RWPE1 (cell line): ENCODE data around the gene PSMC6.

Experiments
- CTCF ChIA-PET: fragments of 350-600 bp; sonication (Branson Sonifier 250); formaldehyde crosslinking; extraction: SDS; loops from one replicate; lab custom pipeline; 2021; lab: Yijun Ruan, JAX
- POLR2A ChIA-PET: fragments of 400-600 bp; formaldehyde crosslinking; extraction: SDS; loops from one replicate; lab custom pipeline; 2020; ENCODE audit warnings: antibody characterized with exemption; ENCODE audit not compliant: low non-redundant PET; lab: Yijun Ruan, JAX
- DNase-seq: peaks from one replicate; pipeline ENCODE4 v3.0.0; 2012; ENCODE audit warnings: low spot score
- H3K27ac ChIP-seq: fragments of 450-650 bp; 2 replicates; pipeline ENCODE4 v1.5.1; 2017
- TF ChIP-seq, protein P1 (sequence below): fragments of 450-650 bp; conservative IDR thresholded peaks from 2 replicates; pipeline ENCODE4 v1.5.1; 2017; ENCODE audit warnings: low read depth, mild to moderate bottlenecking

The PSMC6 gene

DNA sequence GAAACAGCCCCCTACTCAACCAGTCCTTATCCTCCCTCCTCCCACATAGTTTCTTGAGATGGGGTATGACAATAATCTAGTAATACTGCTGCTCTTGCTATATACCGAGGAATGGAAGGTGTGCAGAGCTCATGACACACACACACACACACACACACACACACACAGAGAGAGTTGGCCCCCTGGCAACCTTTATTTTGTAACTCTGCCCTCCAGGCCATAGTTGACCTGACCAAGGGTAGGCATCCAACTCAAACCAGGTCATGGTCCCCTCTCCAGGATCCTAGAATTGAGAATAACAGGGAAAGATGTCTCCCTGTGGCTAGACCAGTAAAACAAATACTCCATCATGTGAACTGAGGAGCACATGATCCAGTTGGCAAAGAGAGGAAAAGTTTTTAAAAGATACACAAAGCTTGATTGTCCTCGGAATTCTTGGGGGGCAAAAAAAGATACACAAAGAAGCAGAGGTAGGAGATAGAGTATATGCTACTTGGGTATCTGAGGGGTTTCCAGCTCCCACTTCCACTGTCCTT is 22.9 kb upstream of the PSMC6 start:
- TF ChIP-seq, protein P1, sequence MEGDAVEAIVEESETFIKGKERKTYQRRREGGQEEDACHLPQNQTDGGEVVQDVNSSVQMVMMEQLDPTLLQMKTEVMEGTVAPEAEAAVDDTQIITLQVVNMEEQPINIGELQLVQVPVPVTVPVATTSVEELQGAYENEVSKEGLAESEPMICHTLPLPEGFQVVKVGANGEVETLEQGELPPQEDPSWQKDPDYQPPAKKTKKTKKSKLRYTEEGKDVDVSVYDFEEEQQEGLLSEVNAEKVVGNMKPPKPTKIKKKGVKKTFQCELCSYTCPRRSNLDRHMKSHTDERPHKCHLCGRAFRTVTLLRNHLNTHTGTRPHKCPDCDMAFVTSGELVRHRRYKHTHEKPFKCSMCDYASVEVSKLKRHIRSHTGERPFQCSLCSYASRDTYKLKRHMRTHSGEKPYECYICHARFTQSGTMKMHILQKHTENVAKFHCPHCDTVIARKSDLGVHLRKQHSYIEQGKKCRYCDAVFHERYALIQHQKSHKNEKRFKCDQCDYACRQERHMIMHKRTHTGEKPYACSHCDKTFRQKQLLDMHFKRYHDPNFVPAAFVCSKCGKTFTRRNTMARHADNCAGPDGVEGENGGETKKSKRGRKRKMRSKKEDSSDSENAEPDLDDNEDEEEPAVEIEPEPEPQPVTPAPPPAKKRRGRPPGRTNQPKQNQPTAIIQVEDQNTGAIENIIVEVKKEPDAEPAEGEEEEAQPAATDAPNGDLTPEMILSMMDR = no peak
- ChIA-PET POLR2A (no interaction called here), CTCF (no interaction called here)
- H3K27ac ChIP-seq = no peak overlapping the region
- no peak for DNase-seq

DNA sequence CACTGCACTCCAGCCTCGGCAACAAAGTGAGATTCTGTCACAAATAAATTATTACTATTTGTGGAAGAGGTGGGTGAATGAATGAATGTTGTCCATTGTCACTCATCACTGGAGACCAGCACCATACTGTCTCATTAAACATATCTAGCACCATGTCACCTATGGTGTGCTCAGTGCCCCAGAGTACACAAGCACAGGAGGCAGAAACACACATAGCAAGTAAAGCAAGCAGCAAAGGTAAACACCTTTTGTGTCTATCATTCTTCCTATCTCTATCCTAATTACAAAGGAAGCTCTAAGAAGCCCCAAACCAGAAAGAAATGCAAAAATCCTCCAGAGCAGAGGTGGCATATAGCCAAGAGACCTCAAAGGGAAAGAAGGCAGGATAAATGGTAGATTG is 20.8 kb upstream of the PSMC6 start:
- TF ChIP-seq, protein P1 = no peak
- POLR2A ChIA-PET = no interaction called here

DNA sequence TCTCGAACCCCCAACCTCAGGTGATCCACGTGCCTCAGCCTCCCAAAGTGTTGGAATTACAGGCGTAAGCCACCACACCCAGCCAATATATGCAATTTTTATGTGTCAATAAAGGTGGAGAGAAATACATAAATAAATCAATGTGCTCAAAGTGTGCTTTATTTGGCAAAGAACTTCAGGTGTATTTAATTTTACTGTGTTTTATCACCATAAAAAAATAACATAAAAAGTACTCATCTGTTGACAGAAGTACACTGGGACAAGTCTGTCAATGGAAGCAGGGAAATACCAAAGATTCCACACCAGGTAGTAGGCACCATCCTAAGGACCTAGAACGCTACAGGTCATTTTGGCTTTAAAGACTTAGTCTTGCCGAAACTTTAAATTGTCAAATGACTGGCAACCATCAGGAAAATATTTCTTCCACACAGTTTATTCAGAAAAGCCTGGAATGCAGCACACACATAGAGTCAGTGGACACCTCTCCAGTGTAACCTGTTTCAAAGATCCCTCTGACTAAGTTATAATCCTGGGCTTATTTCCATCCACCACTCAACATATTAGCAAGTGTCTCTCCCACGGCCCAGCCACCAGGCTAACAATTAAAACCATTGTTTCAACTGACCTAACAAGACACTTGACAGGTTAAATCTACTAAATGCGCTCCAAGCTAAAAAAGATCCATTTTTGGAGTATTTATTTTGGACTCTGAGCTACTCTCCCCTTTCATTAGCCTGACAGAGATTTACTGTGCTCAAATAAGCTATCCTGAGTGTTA is 15.8 kb upstream of the PSMC6 start:
- TF ChIP-seq, protein P1 = no peak
- H3K27ac ChIP-seq = no peak overlapping the region
- CTCF ChIA-PET = no interaction called here
- DNase-seq = no peak
- POLR2A ChIA-PET = no interaction called here

More for the DNA sequence above, 20.8 kb upstream of the PSMC6 start:
- no peak for DNase-seq
- CTCF ChIA-PET = no interaction called here
- no peak overlapping the region for H3K27ac ChIP-seq

DNA sequence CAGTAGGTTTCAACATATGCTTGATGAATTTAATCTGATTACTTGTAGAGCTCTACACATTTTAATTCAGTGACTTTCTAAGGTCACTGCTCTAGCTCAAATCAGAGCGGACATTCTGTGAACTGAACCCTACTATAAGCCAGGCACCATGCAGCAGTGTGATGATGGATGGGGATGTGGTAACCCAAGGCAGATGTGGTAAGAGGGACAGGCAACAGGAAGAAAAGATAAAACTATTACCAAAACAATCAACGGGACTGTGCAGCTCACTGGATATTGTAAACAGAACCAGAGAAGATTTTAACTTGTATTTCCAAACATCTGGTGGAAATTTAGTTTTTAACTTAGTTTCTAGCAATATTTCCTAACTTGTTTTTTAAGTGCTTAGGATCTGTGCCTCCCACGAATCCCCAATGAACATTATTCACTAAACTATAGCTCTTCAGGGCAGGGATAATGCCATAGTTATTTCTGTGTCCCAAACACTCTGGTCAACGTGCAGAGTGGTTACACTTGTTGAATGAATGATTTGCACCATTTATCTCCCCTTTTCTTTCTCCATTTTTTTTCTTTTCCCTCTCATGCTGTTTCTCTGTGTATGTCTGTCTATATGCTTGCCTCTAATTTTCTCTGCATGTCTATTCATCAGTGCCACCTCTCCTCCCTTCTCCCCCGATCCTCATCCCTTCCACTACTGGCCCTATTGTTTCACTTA is 14.6 kb upstream of the PSMC6 start:
- TF ChIP-seq, protein P1 = no peak
- CTCF ChIA-PET = no interaction called here
- DNase-seq = no peak
- no peak overlapping the region for H3K27ac ChIP-seq
- POLR2A ChIA-PET = no interaction called here

DNA sequence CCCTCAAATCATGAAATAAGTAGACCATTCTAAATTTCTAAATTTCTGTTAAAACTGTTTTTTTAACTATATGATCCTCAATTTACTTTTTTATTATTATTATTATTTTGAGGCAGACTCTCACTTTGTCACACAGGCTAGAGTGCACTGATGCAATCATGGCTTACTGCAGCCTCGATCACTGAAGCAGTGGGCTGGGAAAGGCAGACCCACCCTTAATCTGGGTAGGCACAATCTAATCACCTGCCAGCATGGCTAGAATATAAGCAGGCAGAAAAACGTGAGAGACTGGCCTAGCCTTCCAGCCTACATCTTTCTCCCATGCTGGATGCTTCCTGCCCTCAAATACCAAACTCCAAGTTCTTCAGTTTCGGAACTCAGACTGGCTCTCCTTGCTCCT is 14.0 kb upstream of the PSMC6 start:
- CTCF ChIA-PET = interaction anchor here (0.6 kb wide), 1 partner anchor 1816 kb away, joined by 4 read pairs; no protein-coding TSS in a partner anchor
- POLR2A ChIA-PET = no interaction called here
- TF ChIP-seq, protein P1 = no peak
- DNase-seq = no peak
- peak overlapping the region; percentile 6 for H3K27ac ChIP-seq

DNA sequence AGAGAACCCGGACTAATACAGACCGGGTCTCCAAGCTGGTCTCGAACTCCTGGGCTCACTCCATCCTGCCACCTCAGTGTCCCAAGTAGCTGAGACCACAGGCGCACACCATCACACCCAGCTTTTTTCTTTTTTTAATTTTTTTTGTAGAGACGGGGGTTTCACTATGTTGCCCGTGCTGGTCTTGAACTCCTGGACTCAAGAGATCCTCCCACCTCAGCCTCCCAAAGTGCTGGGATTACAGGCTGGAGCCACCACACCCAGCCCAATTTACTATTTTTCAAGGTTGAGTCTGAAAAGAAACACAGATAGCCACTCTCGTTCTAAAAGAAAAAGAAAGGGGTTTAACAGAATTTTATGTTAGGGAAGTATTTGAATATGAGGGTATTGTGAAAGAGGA is 13.5 kb upstream of the PSMC6 start:
- TF ChIP-seq, protein P1 = no peak
- CTCF ChIA-PET = interaction anchor here (0.6 kb wide), 1 partner anchor 1816 kb away, joined by 4 read pairs; no protein-coding TSS in a partner anchor
- H3K27ac ChIP-seq = peak overlapping the region; percentile 6
- no peak for DNase-seq
- POLR2A ChIA-PET = no interaction called here
